Measurements from ENCODE around the gene GSKIP. TPM values are rescaled to one million over a fixed set of nuclear protein-coding genes. Genes with fewer than 3 reads are reported as not detected.

Gene GSKIP
- total RNA-seq, 2 donors from 2014 or later: 9.3 to 13.2 TPM

Other genes starting within 250 kb of the GSKIP start
- not detected for gene BDKRB2, start 158.7 kb upstream of the GSKIP start, total RNA-seq
- not detected for gene BDKRB1, start 107.3 kb upstream of the GSKIP start, total RNA-seq
- 10 to 100 TPM; 27.8 to 28.7 TPM for gene ATG2B, start 185 bp upstream of the GSKIP start, total RNA-seq
- gene AK7, start 28.6 kb downstream of the GSKIP start, total RNA-seq: not detected
- 100 to 1,000 TPM; 141 to 169 TPM for gene PAPOLA, start 138.9 kb downstream of the GSKIP start, total RNA-seq

All from T-helper 17 cell (primary cell).